Activated B cell treated with CpG ODN at 0.5 μM for 24 hours (primary cell): Measurements from ENCODE around the gene HOXA9. TPM values are rescaled to one million over a fixed set of nuclear protein-coding genes. Genes with fewer than 3 reads are reported as not detected.

ENCODE experiments used
- ATAC-seq: fragments of 200-7000 bp; cut with Tn5 transposase; one replicate; pipeline ENCODE4 v1.10.0; 2021; ENCODE audit warnings: low read depth, mild to moderate bottlenecking, moderate library complexity
- CTCF ChIA-PET: fragments of 350-600 bp; sonication (Branson Sonifier 250); formaldehyde crosslinking; loops from one replicate; lab custom pipeline; 2021; ENCODE audit warnings: antibody characterized with exemption; lab: Charles Lee
- POLR2A ChIA-PET: fragments of 350-600 bp; sonication (Branson Sonifier 250); formaldehyde crosslinking; loops from one replicate; lab custom pipeline; 2021; ENCODE audit warnings: antibody characterized with exemption; lab: Charles Lee
- DNase-seq: peaks from one replicate; pipeline ENCODE4 v3.0.0; 2022
- H3K27ac Mint-ChIP-seq: one replicate; pipeline ENCODE4 v1.8.0; 2020; ENCODE audit warnings: mixed read lengths
- H3K27me3 Mint-ChIP-seq: one replicate; pipeline ENCODE4 v1.8.0; 2021; ENCODE audit warnings: mixed read lengths
- H3K36me3 Mint-ChIP-seq: one replicate; pipeline ENCODE4 v1.8.0; 2021; ENCODE audit warnings: low read depth, mixed read lengths
- H3K4me1 Mint-ChIP-seq: one replicate; pipeline ENCODE4 v1.8.0; 2021; ENCODE audit warnings: mixed read lengths
- H3K4me3 Mint-ChIP-seq: one replicate; pipeline ENCODE4 v1.8.0; 2020; ENCODE audit warnings: mild to moderate bottlenecking, mixed read lengths
- H3K9me3 Mint-ChIP-seq: one replicate; pipeline ENCODE4 v1.8.0; 2020; ENCODE audit warnings: mixed read lengths
- CTCF ChIP-seq: fragments of 200-600 bp; IDR thresholded peaks from one replicate; pipeline ENCODE4 v1.8.0; 2022; ENCODE audit warnings: antibody characterized with exemption, mild to moderate bottlenecking
- intact Hi-C: fragments of 100-400 bp; cut with micrococcal nuclease; formaldehyde crosslinking; loops from one replicate; pipeline ENCODE4 v1.15.1; 2024
- total RNA-seq: library from RNA; stranded (reverse); gene quantifications from 2 replicates; pipeline ENCODE4 v1.2.3, GENCODE V29; 2022

HOXA9 gene
- total RNA-seq, 1 donor from 2014 or later, result not detected

- no peak overlapping the region for H3K4me3 Mint-ChIP-seq
- CTCF ChIA-PET, result interaction anchor here (0.8 to 3.3 kb wide), 4 partner anchors 12 to 900 kb away, joined by 3 to 16 read pairs (median 4); no protein-coding TSS in a partner anchor
- intact Hi-C loops, result loop anchor here (10.0 kb wide), 2 partner anchors 1081 to 1761 kb away; partner anchors contain the start of gene TRIL
- no peak for ATAC-seq
- peaks cover 71% of the 10 kb centered on the region for H3K27me3 Mint-ChIP-seq
- no peak for TF ChIP-seq CTCF
- POLR2A ChIA-PET, result no interaction called here
- H3K9me3 Mint-ChIP-seq, result no peaks in the 10 kb centered on the region
- DNase-seq, result no peak
- H3K36me3 Mint-ChIP-seq, result no peaks in the 10 kb centered on the region
- peaks cover 23% of the 10 kb centered on the region for H3K4me1 Mint-ChIP-seq
- no peak overlapping the region for H3K27ac Mint-ChIP-seq
These were observed 28.6 kb upstream of the HOXA9 start for GRCh38 chr7:27194002-27194352.

GRCh38 chr7:27193335-27194001 lies 28.1 kb upstream of the HOXA9 start:
- no peak for TF ChIP-seq CTCF
- no peak overlapping the region for H3K27ac Mint-ChIP-seq
- CTCF ChIA-PET, result interaction anchor here (0.8 to 3.3 kb wide), 4 partner anchors 12 to 900 kb away, joined by 3 to 16 read pairs (median 4); no protein-coding TSS in a partner anchor
- no peaks in the 10 kb centered on the region for H3K9me3 Mint-ChIP-seq
- ATAC-seq (no peak), DNase-seq (no peak)
- peaks cover 25% of the 10 kb centered on the region for H3K4me1 Mint-ChIP-seq
- intact Hi-C loops, result loop anchor here (10.0 kb wide), 2 partner anchors 1081 to 1761 kb away; partner anchors contain the start of gene TRIL
- H3K36me3 Mint-ChIP-seq, result no peaks in the 10 kb centered on the region
- peak overlapping the region; percentile 11 for H3K4me3 Mint-ChIP-seq
- H3K27me3 Mint-ChIP-seq, result peaks cover 74% of the 10 kb centered on the region
- POLR2A ChIA-PET, result no interaction called here

- H3K27me3 Mint-ChIP-seq, result peaks cover 73% of the 10 kb centered on the region
- no peaks in the 10 kb centered on the region for H3K36me3 Mint-ChIP-seq
- H3K4me1 Mint-ChIP-seq, result peaks cover 32% of the 10 kb centered on the region
- peak overlapping the region; percentile 35 for H3K27ac Mint-ChIP-seq
- CTCF ChIA-PET, result interaction anchor here (1.4 kb wide), 1 partner anchor 42 kb away, joined by 3 read pairs; no protein-coding TSS in a partner anchor
- ATAC-seq, result peak; percentile 64
- no peaks in the 10 kb centered on the region for H3K9me3 Mint-ChIP-seq
- intact Hi-C loops, result loop anchor here (10.0 kb wide), 2 partner anchors 1082 to 1762 kb away; partner anchors contain the start of gene TRIL
- DNase-seq, result peak; percentile 33
- H3K4me3 Mint-ChIP-seq, result peak overlapping the region; percentile 72
- TF ChIP-seq CTCF, result no peak
- POLR2A ChIA-PET, result interaction anchor here (0.6 to 0.7 kb wide), 4 partner anchors 64 to 1336 kb away, joined by 3 to 6 read pairs (median 4); no protein-coding TSS in a partner anchor
These were observed 27.4 kb upstream of the HOXA9 start for GRCh38 chr7:27192546-27193334.

- peaks cover 72% of the 10 kb centered on the region for H3K27me3 Mint-ChIP-seq
- no peak for ATAC-seq
- no peak overlapping the region for H3K4me3 Mint-ChIP-seq
- intact Hi-C loops, result loop anchor here (10.0 kb wide), 2 partner anchors 1083 to 1763 kb away; partner anchors contain the start of gene TRIL
- no peak for TF ChIP-seq CTCF
- peak; percentile 22 for DNase-seq
- H3K4me1 Mint-ChIP-seq, result peaks cover 33% of the 10 kb centered on the region
- H3K36me3 Mint-ChIP-seq, result no peaks in the 10 kb centered on the region
- H3K9me3 Mint-ChIP-seq, result no peaks in the 10 kb centered on the region
- POLR2A ChIA-PET, result interaction anchor here (0.6 to 0.7 kb wide), 4 partner anchors 64 to 1336 kb away, joined by 3 to 6 read pairs (median 4); no protein-coding TSS in a partner anchor
- H3K27ac Mint-ChIP-seq, result peak overlapping the region; percentile 35
- CTCF ChIA-PET, result interaction anchor here (1.4 kb wide), 1 partner anchor 42 kb away, joined by 3 read pairs; no protein-coding TSS in a partner anchor
These were observed 26.7 kb upstream of the HOXA9 start for GRCh38 chr7:27191833-27192545.
